AML-193 (cell line): ENCODE results near the gene LAMA4.

Experiments used
- DNase-seq, 2 experiments: peaks; one replicate each; lab custom pipeline; 2025; lab: John Stamatoyannopoulos, UW

LAMA4 gene

GRCh38 chr6:112279031-112279935 is 24.9 kb upstream of the LAMA4 start:
- DNase-seq: no peak

GRCh38 chr6:112275365-112275764 is 21.0 kb upstream of the LAMA4 start:
- DNase-seq: no peak

GRCh38 chr6:112274774-112275173 is 20.4 kb upstream of the LAMA4 start:
- DNase-seq: no peak

DNA sequence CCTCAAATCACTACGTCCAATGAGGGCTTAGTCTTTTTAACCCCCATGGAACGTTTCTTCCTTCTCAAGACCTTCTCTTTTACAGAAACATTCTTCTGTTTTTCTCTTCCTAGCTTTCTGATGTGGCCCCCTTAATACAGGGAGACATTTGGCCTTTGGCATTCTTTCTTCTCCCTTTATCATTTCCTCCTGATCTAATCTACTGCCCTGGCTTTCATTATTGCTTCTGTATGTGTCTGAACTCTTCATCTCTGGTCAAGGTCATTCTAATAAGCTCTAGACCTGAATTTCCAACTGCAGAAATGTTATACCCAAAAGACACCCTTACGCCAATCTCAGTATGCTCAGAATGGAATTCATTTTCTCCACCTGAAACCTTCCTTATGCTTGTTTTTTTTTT is 18.4 kb upstream of the LAMA4 start:
- no peak for DNase-seq

DNA sequence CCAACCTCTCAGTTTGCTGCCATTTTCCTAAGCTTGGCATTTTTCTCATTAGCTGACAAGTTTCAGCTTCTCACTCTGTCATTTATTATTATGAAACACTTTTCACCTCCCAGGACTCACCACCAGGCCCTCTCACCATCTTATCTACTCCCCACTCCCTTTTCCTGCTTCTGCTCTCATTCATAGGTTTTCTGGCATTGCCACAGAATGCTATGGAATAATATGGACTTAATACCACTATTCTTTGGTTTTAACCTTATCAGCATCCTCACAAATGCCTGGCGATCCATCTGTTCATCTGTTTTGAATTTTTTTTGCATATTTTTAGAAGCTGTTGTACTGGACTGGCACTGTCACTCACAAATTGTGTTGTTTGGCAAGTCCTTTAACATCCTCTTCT is 16.4 kb upstream of the LAMA4 start:
- no peak for DNase-seq

GRCh38 chr6:112269979-112270566 is 15.7 kb upstream of the LAMA4 start:
- no peak for DNase-seq

GRCh38 chr6:112269114-112269513 is 14.7 kb upstream of the LAMA4 start:
- no peak for DNase-seq

GRCh38 chr6:112268654-112269053 is 14.3 kb upstream of the LAMA4 start:
- DNase-seq: no peak

DNA sequence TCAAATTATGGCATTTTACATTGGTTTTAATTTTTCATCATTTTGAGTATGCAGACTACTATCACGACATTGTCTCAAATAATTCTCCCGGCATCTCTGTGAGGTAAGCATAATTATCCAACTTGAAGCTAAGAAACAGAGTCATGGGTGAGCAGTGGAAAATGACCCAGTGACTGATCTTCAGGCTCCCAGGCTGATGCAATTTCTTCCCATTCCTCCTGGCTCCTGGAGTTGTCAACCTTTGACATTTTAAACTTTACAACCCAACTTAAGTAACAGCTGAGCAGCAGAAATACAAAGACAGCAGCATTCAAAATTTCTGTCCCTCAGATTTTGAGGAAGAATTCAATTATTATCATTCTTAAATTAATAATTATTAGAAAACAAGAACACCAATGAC is 13.7 kb upstream of the LAMA4 start:
- no peak for DNase-seq

- no peak for DNase-seq
Measured at GRCh38 chr6:112266331-112266730, 12.0 kb upstream of the LAMA4 start.

GRCh38 chr6:112259337-112259675 is 4.9 kb upstream of the LAMA4 start:
- DNase-seq: no peak

DNA sequence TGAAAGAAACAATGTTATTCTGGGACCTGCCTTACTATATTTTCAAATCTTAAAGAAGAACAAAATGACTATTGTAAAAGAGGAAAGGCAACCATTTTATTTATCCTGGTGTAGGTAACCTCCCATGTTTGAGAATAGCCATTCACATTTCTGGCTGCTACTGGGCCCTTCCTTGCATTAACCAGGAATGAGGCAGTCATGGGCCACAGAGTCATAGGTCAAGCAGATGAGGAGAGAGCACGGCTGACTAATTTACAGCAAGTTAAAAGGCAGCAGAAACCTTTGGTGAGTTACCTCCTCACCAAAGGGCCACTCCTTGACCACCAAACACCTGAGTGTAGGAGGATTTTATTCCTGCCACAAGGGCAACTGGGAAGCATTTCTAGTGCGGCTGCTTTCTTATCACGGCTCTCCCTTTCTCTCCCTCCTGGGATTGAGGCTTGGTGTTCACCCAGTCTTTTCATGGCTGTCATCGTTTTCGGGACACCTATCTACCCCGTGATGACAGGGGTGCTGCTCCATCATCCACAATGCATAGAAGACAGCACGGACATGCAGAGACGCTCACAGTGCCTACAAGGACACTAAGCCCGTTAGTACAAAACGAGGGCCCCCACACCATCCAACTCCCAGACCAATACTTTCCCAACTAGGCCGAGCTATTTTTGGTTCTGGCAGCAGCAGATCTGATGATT is 4.4 kb upstream of the LAMA4 start:
- no peak for DNase-seq

DNA sequence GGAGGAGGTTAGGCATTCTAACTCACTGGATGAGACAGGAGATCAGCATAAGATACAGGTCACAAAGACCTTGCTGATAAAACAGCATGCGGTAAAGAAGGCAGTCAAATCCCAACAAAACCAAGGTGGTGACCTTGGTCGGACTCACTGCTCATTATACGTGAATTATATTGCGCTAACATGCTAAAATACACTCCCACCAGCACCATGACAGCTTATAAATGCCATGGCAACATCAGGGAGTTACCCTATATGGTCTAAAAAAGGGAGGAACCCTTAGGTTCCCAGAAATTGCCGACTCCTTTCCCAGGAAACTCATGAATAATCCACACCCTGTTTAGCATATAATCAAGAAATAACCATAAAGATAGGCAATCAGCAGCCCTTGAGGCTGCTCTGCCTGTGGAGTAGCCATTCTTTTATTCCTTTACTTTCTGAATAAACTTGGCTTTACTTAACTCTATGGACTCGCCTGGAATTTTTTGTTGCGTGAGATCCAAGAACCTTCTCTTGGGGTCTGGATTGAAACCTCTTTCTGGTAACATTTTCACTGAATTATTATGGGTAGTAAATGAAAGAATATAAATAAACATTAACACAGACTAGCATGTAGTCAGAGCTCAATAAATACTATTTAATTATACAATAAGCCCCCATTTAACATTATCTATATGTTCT is 3.0 kb upstream of the LAMA4 start:
- no peak for DNase-seq

- no peak for DNase-seq
Measured at GRCh38 chr6:112254921-112255320, 554 bp upstream of the LAMA4 start.

- no peak for DNase-seq
Measured at GRCh38 chr6:112253498-112253840, 898 bp downstream of the LAMA4 start.

GRCh38 chr6:112252571-112253497 is 1.5 kb downstream of the LAMA4 start:
- DNase-seq: no peak

DNA sequence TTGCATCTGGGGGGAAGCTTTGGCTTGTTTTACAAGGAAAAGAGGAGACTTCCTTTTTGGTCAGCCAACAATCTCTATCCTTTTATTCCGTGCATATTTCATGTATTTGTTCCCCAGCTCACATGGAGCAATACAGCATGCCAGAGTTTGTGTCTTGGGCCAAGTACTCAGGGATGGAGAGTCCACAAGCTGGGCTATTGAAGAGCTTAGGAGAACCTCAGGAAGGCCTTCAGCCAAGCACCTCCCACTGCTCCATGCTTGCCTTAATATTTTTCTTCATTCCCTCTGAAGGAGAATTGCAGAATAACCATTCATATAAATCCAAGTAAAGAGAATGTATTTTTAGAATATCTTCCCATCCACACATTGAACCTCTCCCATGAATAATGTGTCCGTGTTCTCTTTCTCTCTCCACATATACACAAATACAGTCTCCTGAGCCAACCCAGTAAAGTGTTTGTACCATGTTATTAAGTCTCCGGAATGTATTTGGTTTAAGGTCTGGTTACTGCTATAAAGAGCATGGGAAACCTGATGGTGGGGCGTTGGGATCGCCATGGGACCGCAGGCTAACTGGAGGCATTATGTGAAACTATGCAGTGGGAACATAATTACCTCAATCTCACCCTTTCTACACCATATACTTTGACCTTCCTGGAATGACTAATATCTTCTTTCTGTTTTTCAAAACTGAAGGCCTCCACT is 3.0 kb downstream of the LAMA4 start:
- no peak for DNase-seq

- DNase-seq: no peak
Measured at GRCh38 chr6:112249489-112249888, 4.9 kb downstream of the LAMA4 start.

GRCh38 chr6:112247275-112247674 is 7.1 kb downstream of the LAMA4 start:
- DNase-seq: no peak

DNA sequence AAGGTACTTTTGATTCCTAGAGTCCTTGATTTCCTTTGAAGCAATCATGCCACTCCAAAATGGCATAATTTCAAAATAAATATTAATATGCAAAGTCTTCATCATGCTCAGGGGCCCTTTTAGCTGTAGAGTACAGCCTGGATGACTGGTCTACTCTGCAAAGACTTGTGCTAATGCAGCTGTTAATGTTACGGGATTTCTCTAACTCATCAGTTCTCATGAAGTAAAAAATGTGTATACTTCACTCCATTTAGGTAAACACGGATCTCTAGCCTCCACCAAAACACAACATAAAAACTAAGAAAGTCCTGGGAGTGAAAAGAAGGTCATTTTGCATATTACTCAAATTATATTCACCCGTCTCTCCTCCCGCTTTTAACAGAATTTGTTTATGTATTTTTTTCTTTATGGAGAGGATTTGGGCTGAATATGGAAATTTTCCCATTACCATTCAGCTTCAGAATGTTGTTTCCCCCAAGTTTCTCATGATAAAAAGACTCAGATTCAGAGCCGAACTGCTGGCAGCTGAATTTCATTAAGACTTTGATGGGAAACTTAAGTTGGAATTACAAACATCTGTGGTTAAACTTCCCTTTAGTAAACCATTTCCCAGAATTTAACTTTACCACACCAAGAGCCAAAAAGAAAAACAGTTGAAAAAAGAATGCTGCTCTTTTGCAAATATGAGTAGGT is 8.7 kb downstream of the LAMA4 start:
- DNase-seq: no peak
